ENCODE data around the gene CD69.

DNA sequence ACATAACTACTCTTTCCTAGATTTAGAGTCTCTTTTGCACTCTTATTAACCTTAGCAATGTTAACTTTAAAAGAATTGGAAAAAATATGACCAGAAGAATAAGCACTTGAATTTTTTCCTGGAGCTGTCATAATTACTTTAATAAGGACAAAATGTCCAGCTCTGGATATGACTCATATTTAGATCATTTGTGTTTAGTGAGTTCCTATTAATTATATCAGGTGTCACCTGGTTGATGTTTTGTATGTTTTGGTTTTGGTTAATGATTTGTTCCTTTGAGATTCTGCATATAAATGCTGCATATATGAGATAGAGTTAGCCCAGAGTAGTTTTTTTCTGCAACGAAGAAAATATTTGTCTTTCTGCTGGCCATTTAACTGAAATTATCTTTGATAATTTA, 32.9 kb downstream of the CD69 start:
- TF ChIP-seq, protein P1, sequence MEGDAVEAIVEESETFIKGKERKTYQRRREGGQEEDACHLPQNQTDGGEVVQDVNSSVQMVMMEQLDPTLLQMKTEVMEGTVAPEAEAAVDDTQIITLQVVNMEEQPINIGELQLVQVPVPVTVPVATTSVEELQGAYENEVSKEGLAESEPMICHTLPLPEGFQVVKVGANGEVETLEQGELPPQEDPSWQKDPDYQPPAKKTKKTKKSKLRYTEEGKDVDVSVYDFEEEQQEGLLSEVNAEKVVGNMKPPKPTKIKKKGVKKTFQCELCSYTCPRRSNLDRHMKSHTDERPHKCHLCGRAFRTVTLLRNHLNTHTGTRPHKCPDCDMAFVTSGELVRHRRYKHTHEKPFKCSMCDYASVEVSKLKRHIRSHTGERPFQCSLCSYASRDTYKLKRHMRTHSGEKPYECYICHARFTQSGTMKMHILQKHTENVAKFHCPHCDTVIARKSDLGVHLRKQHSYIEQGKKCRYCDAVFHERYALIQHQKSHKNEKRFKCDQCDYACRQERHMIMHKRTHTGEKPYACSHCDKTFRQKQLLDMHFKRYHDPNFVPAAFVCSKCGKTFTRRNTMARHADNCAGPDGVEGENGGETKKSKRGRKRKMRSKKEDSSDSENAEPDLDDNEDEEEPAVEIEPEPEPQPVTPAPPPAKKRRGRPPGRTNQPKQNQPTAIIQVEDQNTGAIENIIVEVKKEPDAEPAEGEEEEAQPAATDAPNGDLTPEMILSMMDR (IDR thresholded peaks at IDR 0.05), result no peak
- TF ChIP-seq EP300 (IDR thresholded peaks at IDR 0.05), result no peak
